CD4-positive, alpha-beta T cell treated with Interleukin-15 for 4 hours (primary cell): ENCODE data around the gene EIF2AK2.

Experiments
- DNase-seq: peaks from one replicate; pipeline ENCODE4 v3.0.0-alpha.2; 2020; ENCODE audit warnings: low spot score

The EIF2AK2 gene

DNA sequence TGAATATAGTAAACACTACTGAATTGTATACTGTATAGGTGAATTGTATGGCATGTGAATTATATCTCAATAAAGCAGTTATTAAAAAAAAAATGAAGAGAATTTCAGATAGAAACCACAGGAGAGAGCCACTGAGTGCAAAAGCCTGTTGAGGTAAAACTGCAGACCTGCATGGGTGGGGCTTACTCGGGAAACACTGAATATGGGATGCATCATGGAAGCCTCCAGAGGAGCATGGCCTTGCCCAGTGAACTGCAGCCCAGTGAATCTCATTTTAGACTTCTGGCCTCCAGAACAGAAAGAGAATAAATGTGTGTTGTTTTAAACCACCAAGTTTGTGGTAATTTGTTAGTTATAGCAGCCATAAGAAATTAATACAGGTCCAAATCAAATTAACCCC, 56.7 kb downstream of the EIF2AK2 start:
- no peak for DNase-seq

- DNase-seq = no peak
These were observed 58.2 kb downstream of the EIF2AK2 start for GRCh38 chr2:37098416-37099118.

GRCh38 chr2:37096568-37096967, 60.2 kb downstream of the EIF2AK2 start:
- no peak for DNase-seq

DNA sequence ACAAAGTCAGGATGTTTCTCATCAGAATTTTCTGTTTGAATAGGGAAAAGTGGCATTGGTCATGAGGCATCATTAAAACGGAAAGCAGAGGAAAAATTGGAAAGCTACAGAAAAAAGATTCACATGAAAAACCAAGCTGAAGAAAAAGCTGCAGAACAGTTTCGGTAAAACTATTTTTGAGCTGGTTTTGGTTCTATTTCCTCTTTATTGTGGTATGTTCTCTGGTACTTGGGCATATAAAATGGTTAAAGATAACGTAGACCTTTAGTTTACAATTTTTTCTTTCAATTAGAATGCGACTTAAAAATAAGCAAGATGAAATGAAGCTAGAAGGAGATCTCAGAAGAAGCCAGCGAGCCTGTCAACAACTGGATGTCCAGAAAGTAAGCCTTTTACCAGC, 64.9 kb downstream of the EIF2AK2 start:
- no peak for DNase-seq

DNA sequence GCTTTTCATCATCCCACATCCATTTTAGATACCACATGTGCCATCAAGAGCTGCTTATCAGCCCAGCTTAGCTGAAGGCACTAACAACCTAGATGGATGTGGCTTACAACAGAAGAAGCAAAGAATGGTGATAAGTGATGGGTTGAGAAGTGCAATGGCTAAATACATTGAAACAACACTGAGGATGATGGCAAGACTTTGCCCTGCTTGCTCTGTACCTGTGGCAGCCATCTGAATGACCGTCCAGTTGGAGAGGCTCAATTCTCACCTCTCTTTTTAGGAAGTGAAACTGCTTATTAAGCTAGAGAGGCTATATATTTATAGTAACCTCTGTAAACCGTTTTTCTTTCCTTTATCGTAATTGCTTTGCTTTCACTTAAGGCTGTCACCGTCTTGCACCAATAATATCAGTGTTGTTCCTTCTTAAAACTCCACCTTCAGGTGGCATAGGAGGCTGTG, 66.7 kb downstream of the EIF2AK2 start:
- DNase-seq = no peak

DNA sequence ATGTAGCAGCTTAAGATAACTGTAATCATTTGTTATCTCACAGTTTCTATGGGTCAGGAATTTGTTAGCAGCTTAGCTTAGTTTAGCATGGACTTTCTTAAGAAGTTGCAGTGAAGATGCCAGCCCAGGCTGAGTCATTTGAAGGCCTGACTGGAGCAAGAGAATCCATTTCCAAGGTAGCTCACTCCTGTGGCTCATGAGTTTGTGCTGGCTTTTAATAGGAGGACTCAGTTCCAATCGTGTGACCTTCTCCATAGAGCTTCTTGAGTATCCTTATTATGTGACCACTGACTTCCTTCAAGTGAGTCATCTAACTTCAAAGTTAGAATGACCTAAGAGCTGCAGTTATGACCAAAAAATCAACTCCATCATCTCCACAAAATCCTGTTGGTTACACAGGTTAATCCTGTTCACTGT, 71.0 kb downstream of the EIF2AK2 start:
- DNase-seq = no peak

DNA sequence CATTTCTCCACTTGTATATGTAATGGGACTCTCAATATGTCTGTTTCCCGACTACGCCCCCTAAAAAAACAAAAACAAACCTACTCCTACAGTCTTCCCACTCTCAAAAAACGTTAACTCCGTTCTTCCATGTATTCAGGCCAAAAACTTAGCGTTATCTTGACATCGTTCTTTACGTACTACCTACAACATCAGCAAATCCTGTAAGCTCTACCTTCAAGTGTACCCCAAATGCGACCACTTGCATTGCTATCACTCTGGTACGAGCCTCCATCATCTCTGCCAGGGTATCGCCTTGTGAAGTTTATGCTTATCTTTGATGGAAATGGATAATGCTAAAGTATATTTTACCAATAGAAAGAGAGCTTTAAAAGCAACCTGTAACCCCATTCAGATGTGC, 72.0 kb downstream of the EIF2AK2 start:
- DNase-seq = no peak

GRCh38 chr2:37083873-37084794, 72.6 kb downstream of the EIF2AK2 start, which contains the start of the genes GPATCH11 and HEATR5B:
TSS of gene GPATCH11 (plus strand) at chr2:37084518. CDS start at chr2:37088382, 3,864 bp downstream.
TSS of gene HEATR5B (minus strand) at chr2:37084372. CDS start at chr2:37083414, 958 bp downstream.
- peak; percentile 95 for DNase-seq

DNA sequence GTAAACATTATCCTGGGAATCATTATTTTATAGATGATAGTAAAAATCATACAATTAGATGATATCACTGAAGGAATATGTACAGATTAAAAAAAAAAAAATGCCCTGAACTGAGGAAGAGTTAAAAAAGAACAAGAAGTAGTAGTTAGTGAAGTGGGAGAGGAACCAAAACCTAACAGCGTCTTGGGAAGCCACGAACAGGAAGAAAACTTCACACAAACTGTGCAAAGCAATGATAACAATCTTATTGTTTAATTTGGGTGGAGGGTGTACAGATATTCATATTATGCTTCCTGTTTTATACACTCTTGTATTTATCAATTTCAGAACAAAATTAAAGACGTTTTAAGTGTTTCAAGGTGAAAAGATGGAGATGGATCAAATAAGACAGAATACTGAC, 76.1 kb downstream of the EIF2AK2 start:
- no peak for DNase-seq

DNA sequence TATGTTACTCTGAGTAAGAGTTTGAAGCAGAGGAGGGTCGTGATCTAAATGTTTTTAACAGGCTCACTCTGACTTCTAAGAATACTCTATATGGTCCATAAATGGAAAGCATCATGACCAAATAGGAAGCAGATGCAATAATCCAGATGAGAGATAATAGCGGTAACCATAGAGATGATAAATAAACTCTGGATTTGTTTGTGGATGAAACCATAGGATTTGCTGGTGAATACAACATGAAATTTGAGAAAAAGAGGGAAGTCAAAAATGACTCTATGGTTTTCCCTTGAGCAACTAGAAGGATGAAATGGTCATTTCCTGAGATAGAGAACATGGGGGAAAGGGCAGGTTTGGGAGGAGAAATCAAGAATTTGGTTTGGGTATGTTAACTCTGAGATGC, 76.5 kb downstream of the EIF2AK2 start:
- peak; percentile 41 for DNase-seq

DNA sequence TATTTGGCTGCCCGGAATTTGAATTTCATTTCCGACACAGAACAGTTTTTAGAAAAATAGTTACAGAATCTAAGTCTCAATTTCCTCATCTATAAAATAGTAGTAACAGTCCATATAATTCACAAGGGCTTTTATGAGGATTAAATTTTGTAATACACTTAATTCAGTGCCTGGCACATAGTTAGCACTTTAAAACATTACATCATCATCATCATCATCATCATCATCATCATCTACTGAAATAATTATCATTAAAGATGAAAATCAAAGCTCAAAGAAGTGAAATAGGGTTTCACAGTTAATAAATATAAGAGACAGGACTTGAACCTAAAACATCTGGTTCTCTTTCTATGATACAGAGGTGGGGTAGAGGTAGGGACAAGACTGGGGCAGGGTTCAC, 85.8 kb downstream of the EIF2AK2 start:
- DNase-seq = no peak

- no peak for DNase-seq
These were observed 88.1 kb downstream of the EIF2AK2 start for GRCh38 chr2:37068686-37069085.

DNA sequence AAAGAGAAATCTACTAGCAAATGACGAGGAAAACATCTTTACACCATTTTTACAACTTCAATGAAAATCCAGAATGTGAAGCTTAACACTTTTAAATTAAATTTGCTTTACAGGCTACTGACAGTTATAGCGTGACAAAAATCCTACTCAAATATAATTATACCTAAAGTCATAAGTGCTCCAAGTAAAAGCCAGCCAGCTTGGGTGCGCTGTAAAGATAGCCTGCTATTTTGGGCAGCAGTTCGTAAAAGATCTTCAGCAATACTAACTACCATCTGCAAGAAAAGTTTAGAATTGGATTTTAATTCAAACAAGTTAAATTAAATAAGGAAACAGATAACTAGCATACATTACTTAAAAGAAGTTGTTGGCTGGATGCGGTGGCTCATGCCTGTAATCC, 95.0 kb downstream of the EIF2AK2 start:
- DNase-seq = no peak

GRCh38 chr2:37061013-37061711, 95.6 kb downstream of the EIF2AK2 start:
- no peak for DNase-seq

DNA sequence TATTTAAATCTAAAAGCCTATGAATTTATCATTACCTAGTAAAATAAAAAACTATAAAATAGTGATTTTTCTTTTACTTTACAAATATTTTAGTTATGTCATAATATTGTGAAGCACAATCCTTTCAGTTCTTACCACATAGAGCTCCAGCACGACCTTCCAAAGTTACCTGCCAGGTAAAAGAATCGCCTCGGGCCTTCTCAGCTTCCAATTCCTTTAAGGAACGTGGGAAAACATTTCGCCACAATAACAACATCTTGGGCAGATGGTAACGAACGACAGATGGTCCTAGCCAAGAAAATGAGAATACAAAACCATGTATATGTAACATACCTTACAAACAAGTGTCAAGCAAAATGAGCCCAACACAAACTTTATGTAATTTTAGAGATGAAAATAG, 96.3 kb downstream of the EIF2AK2 start:
- no peak for DNase-seq

DNA sequence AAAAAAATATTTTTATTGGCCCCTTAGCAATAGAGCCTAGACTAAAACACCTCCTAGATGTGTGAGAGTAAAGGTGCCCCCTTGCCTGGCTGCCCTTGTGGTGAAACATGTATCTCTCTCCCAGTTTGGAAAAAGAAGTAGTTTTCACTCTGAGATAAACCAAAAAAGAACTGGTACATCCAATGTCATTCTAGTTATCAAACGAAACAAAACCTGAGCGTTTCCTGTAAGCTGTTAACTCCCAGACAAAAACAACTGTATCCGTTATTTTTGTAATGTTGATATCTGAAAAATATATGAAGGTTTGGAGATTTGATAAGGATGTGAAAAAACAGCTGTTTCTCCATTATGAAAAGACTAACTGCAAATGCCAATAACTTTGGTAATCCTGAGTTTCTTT, 96.9 kb downstream of the EIF2AK2 start:
- no peak for DNase-seq

DNA sequence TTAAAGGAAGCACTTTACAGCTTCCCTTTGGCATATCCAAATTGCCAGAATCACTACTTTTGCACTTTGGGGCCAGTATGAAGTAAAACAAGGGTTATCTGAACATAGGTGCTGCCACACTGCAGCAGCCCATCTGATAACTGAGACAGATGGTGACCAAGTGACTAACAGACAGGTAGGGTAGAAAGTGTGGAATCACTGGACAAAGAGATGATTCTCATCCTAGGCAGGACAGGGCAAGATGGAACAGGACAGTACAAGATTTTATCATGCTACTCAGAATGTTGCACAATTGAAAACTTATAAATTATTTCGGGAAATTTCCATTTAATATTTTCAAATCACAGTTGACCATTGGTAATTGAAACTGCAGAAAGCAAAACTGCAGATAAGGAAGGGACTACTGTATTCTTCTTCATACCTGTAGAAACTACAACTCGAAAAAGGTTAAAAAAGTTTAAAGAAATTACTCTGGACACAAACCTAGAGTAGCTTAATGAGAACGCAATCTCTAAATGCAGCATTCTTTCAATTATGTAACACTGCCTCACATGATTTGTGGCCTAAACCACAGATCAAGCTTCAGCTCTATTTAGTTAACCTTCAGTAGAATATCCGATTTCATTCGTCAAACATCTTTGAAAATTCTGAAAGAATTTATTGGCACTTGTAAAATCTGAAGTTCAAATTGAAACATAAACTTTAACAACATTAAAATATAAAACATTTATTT, 104.0 kb downstream of the EIF2AK2 start:
- no peak for DNase-seq
